Cerebellar cortex (tissue), 1 donor: ENCODE measurements around the gene PPP2R2D.

Source experiments
- DNase-seq: peaks from one replicate; pipeline ENCODE4 v3.0.0-alpha.2; 2015; ENCODE audit warnings: low spot score

PPP2R2D gene

DNA sequence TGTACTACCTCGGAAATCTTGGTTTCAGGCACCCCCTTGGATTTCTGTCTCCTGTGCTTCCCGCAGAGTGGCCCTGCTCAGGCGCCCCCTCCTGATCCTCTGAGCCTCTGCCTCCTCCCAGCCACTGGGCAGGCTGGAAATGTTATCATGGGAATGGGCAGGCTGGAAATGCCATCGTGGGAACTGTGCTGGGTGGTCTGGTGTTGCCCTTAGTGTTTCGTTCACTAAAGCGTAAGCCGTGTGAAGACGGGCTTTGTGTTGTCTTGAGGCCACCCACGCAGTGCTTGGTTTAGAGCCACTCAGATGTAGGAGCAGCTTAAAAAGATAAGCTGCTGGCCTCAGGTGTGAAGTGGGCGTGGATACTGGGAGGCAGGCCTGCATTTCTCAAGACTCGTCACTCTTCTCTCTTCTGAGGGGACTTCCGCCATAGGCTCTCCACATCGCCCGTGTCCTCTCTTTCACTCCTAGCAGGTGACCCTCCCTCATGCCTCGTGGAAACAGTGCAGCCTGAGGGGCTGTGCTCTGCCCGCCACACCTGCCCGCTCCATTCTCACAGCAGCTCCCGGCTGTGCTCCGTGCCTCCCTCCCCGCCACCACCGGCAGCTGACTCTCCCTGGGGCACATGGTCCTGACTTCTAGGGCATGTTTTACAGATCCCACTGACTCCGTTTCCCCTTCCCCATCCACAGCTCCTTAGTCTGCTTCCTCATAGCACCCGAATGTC lies 28.5 kb downstream of the PPP2R2D start:
- DNase-seq, result no peak

DNA sequence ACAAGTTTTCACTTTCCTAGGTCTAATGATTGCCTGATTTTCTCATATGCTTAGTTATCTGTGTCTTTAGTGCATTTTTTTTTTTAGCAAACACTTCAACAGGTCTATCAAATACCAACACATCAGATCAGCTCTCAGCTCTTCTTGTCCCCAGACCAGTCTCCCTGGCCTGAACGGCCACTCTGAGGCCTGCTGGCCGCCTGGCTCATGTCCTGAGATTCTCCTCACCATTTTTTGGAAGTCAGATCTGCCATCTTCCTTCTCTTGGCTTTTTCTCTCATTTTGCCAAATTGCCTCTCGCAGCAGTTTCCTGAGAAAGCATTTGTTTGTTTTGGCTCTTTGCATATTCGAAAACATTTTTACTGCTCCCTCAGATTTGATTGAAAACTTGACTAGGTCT lies 29.3 kb downstream of the PPP2R2D start:
- DNase-seq, result peak; percentile 59

DNA sequence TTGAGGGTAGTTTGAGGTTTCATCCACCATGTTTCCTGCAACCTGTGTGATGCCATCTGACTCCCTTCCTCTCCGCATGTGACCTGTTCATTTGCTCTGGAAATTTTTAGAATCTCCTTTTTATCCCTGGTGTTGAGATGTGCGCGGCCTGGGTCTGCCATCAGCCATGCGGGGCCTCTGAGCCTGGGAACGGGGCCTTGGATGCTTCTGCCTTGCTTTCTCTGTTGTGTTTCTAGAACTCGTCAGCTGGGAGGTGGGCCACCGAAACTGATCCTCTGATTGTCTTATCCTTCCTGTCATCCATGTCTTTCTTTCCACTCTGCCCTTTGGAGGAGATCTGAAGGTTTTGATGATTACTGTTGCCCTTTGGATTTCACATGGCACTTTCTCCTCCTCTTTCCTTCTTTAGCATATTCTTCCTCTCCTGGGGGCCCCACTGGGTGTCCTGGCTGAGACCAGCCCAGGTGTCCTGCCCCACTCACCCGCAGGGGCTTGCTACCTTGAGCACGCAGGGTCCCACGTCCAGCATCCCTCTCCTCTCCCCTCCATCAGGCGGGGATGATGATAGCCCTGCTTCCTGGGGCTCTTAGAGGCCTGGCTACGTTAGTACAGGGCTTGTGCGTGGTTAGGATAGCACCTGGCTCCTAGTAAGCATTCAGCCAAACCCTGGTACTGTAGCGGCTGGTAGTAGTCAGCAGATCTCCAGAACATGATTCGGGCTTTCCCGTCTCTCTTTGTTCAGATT lies 29.9 kb downstream of the PPP2R2D start:
- no peak for DNase-seq

DNA sequence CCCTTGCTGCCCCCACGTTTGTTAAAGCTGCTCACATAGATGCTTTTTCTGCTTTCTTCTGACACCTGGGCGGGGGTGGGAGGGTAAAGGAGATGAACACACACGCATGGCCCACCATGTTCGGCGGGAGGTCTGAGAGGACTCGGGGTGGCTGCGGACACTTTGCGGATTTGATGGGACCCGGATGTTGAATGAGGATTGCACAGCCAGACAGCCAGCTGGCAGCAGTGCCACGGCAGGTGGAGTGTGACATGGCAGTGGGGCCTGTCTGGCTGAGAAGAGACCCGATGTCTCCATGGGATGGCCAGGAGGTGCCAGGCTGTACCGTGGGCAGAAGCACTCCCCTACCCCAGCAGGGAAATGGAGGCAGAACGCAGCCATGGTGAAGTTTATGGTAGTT lies 31.2 kb downstream of the PPP2R2D start:
- DNase-seq, result peak; percentile 63

DNA sequence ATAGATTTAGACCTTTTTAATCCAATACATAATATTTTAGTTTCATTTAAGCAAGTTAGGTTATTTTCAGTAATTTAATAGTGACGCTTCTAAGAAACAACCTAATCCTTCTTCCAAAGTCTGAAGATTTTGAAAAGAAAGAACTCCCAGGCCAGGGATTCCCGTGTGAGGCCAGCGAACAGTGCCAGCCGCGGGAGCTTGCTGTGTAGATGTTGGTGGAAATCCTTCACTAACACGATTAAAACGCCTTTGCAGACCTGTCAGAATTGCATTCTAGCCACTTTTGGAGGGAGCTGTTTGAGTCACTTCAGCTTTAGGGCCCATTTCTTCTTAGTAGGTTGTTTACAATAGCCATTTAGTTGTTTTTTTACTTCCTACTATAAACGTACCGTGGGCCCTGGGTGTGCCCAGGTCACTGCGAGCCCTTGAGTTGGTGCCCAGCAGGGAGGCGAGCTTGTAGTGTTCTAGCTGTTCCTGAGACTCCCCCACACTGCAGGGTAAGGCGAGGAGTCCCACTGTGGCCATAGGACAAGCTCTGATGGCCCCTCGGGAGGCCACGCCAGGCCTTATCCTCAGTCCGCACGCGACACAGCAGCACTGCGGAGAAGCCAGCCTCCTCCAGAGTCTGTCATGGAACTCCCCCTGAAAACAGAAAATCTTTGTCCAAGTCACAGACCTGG lies 32.3 kb downstream of the PPP2R2D start:
- no peak for DNase-seq

DNA sequence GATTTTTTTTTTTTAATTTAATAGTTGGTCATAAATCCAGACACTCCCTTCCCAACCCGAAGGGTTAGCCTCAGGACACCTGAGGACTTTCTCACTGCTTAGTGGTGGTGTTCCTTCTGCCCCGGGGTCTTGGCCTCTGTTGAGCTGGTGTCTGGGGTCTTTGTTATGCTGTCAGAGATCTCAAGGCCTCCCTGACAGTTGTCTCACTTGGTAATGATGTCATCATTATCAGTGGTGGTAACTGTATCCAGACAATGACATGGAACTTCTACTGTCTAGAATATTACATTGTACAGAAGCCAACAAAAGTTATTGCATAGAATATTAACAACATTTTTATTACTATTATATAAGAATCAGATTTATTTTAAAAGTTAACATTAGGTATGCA lies 32.9 kb downstream of the PPP2R2D start:
- DNase-seq, result no peak

DNA sequence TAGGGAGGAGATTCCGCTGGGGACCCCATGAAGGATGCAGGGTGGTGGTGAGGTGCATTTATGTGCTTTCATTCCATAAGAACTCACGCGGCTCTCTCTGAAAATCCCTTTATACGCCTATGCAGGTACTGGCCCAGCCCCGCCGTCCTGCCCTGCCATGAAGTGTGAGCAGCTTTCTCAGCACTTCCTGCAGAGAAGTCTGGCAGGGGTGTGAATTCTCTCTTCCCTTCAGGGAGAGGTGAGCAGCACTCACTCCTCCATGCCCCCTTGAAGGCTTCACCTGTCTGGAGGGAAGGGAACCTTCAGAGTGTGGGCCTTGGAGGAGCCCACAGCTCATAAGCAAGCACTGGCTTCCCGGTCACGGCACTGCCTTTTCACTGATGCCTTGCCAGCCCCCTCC lies 34.0 kb downstream of the PPP2R2D start:
- DNase-seq, result no peak

DNA sequence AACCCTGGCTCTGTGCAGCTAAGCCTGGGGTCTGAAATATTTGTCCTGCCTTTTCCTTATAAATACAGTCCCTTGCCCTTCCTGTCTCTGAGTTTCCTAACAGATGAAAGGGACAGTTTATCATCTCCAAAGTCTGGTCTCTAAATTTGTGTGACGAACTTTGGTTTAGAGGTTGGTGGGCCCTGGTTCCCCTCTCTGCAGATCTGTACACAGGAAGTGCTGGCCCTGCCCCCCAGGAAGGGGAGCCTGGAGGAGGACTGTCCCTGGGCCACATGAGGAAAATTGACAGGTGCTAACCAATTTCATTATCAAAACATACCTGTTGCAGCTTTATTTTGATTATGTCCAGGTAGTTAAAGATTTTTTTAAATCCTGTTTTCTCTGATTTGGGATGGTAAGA lies 34.5 kb downstream of the PPP2R2D start:
- no peak for DNase-seq

DNA sequence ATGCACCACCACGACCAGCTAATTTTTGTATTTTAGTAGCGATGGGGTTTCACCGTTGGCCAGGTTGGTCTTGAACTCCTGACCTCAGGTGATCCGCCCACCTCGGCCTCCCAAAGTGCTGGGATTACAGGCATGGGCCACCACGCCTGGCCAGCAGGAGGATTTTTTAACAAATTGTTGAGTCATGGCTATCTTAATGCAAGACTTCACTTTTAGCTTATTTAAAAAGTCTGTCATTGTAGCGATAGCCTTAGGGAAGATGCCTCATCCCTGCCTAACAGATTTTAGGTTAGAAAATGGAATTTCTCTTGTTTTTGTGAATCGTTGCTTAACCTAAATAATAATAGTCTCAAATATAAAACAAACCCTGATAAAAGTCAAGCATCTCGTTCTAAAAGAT lies 35.5 kb downstream of the PPP2R2D start:
- no peak for DNase-seq

DNA sequence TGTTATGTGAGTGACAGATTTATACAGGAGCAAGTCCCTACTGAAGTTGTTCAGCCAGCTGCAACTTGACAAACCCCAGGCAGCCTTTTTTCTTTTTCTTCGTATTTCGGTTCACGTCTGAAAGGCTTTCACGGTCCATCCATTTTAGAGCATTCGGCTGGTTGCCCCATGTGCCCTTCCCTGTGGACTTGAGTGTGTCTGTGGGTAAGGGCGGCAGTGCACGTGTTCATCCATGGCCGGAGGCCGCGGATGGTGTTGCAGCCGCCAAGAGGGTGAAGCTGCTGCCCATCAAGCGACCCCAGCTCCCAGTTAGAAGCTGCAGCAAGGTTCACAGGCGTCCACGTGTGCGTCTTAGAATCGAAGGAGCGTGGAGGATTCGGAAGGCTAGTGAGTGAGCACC lies 35.9 kb downstream of the PPP2R2D start:
- DNase-seq, result no peak

DNA sequence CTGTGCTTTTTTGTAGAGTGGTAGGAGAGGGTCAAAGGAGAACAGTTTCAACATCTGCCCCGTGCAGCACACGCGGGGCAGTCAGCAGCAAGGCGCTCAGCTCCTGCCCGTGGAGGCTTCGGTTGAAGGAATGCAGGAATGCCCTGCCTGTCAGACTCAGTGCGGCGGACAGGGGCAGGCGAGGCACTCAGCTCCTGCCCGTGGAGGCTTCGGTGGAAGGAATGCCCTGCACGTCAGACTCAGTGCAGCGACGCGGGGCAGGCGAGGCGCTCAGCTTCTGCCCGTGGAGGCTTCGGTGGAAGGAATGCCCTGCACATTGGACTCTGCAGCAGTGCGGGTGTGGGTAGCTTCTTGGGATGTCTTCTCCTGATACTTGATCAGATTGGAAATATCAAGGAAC lies 37.0 kb downstream of the PPP2R2D start:
- no peak for DNase-seq

DNA sequence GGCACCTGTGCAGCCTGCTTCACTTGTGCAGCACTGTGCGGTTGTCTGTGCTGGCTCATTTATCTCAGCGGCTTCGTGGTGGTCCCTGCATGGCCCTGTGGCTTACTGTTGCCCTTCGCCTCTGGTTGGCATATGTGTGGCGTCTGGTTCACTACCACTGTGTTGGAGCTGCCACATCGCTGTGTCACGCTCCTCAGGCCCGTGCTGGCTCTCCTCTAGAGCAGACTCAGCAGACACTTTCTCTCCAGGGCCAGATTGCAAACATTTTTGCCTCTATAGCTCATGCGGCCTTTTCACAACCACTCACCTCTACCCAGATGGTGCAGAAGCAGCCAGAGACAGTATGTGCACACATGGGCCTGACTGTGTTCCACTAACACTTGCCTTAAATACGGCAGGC lies 37.9 kb downstream of the PPP2R2D start:
- DNase-seq, result peak; percentile 72

DNA sequence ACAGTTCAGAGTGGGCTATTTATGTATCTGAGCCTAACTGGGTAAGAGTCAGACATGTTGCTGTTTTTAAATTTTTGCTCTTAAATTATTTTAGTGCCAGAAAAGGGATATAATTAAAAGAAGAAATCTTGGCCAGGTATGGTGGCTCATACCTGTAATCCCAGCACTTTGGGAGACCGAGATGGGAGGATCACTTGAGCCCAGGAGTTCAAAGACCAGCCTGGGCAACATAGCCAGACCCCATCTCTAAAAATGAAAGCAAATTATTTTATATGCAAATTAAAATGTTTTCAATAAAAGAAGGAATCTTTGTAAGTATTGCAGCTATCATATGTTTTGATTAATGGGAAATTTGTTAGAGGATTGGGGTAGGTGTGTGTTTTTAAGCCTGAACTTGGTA lies 41.6 kb downstream of the PPP2R2D start:
- no peak for DNase-seq

DNA sequence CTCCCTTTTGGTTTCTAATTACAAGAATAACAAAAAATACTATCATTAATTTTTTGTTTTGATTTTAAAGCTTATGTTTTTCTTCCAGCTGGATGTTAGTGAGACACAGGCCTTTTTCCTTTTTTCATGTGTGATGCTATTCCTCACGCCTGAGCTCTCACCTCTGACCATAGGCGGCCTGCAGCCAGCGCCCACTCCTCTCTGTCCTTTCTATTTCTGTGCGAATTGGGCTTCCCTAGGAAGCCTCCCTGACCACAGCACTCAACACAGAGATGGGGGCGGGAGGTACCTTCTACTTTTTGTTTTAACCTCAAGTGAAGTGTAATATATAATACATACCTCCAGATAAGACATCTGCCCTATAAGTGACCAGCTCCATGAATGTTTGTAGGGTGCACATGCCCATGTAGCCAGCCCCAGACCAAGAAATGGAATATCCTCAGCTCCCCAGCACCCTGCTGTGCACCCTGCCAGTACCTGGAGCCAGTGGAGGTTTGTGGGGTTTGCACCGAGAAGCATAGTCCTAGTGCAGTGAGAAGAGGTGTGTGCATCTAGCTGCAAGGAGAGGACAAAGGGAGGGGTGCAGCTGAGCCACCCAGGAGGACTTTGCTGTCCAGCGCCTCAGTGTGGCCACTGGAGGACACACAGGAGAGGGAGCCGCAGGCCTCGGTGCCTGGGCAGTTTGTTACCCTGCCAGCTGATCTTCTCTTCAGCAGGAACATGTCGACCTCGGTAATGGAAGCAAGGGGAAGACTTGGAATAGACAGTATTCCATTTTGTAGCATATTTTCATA lies 42.4 kb downstream of the PPP2R2D start:
- peak; percentile 65 for DNase-seq

DNA sequence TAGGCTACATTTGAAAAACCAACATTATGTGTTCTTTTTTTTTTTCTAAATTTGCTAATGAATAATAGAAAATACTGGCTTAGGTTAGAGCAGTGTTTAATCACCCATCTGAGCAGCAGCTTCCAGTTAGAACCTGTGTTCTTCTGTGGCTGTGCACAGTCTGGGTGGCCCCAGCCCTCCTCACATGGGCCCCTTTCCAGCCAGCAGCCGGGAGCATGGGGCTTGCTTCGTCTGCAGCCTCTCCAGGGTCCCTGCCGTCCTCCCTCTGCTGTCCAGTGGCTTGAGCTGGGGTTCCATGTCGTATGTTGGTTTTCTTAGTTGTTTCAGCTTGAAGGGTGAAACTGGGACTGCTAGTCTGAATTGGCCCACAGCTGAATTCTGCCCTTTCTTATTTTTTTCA lies 43.6 kb downstream of the PPP2R2D start:
- no peak for DNase-seq

DNA sequence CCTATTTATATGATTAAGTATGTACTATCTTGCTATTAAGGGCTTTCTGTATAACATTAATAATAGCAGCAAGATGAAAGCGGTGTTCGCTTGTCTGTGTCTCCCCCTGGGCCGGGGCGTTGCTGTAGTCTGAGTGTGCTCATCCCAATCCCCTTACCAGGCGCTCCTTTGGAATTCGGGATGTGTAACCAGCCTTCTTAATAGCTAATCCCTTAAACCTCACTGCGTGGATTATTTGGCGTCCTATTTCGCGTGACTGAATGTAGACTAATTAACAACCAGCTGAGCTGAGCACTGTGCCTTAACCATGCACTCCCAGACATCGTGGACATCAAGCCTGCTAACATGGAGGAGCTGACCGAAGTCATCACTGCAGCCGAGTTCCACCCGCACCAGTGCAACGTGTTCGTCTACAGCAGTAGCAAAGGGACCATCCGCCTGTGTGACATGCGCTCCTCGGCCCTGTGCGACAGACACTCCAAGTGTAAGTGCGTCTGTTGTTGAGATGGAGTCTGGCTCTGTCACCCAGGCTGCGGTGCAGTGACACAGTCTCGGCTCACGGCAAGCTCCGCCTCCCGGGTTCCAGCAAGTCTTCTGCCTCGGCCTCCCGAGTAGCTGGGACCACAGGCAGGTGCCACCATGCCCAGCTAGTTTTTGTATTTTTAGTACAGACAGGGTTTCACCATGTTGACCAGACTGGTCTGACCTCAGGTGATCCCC lies 44.3 kb downstream of the PPP2R2D start:
- no peak for DNase-seq

DNA sequence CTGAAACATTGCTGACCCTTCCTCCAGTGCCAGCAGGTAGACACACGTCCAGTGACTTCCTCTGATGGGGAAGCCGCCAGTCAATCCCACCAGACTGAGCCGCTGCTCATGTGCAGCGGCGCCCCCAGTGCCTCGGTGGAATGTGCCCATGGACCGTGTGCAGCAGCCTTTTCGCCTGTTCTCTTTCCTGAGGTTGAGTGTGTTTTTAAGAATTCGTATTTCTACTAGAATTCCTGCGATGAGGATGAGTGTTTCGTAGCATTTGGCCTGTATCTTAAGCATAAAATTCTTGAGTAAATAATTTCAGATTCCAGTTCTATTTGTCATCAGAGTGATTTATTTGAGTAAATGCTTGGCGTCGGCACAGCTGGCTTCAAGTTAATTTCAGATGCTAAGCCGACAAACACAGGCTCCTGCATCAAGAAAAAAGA lies 45.5 kb downstream of the PPP2R2D start:
- DNase-seq, result no peak

DNA sequence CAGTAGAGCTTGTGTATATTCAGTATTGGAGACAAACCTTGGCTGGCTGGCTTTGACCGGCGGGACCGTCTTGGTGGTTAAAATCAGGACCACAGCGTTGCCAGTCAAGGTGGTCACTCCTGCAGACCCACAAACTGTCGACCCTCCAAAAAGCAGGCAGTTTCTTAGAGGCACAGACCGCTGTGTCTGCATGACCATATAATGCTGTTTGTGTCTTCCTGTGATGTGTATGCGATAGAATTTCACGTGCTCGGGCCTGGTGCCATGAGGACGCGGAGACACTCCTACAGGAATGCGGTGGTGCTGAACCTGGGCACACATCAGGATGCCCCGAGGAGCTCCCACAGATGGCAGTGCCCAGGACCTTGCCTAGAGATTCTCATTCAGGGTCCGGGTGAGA lies 46.1 kb downstream of the PPP2R2D start:
- no peak for DNase-seq

DNA sequence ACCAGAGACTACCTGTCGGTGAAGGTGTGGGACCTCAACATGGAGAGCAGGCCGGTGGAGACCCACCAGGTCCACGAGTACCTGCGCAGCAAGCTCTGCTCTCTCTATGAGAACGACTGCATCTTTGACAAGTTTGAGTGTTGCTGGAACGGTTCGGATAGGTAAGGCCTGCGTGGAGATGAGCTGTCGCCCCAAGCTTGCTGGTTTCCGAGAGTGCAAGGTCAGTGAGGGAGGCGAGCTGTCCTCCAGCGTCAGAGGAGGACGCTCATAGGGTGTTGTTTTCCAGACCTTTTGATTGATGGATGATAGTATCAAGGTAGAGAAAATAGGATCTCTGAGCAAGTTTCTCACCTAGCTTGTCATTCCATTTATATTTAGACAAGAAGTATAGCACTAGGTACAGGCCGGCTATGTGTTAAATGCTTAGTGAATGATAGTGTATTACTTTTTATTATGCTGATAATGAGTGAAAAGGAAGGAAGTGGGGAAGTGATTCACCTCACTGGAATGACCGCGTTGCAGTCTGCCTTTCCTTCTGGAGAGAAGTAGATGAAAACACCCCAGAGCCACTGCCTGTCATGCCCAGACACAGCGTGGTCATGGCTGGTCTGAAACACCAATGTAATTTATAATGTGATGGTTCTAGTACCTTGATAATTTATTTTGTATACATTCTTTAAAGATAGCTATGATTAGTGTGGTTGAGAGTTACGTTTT lies 47.0 kb downstream of the PPP2R2D start:
- no peak for DNase-seq

DNA sequence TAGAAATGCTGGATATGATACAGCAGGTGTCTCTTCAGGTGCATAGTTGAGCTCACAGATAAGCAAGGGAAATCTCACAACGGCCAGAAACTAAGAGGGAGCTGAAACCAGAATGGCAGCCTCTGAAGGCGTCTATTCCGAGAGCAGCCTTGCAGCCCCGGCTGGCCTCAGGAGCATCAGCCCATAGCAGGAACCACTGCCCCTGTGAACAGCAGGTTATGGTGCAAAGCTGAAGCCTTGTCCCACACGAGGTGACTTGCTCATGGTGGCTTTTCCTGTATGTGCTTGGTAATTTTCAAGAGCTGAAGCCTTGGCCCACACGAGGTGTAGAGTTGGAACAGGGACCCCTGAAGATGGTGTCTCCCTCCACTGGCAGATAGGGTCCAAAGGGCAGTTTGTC lies 47.7 kb downstream of the PPP2R2D start:
- no peak for DNase-seq
